SK-N-SH (cell line): ENCODE measurements around the gene DIS3L2. TPM values are rescaled to one million over a fixed set of nuclear protein-coding genes. Genes with fewer than 3 reads are reported as not detected.

Experiments
- CTCF ChIA-PET: fragments of 300-600, 350-600 bp; formaldehyde crosslinking; extraction: SDS; loops from one replicate; lab custom pipeline; 2021; lab: Yijun Ruan, JAX
- POLR2A ChIA-PET: fragments of 350-600 bp; sonication (Branson Sonifier 250); formaldehyde crosslinking; extraction: SDS; loops from one replicate; lab custom pipeline; 2020; ENCODE audit warnings: antibody characterized with exemption, inconsistent platforms; lab: Yijun Ruan, JAX
- DNase-seq: peaks from one replicate; pipeline ENCODE4 v3.0.0; 2012
- H2AFZ ChIP-seq: fragments of 200-600 bp; sonication (generic); 2 replicates; pipeline ENCODE4 v1.8.1; 2016; ENCODE audit warnings: antibody characterized with exemption, mild to moderate bottlenecking, low read depth
- H3F3A ChIP-seq: fragments of 200-600 bp; sonication (generic); replicated peaks from 2 replicates; pipeline ENCODE3; 2016; ENCODE audit warnings: antibody characterized with exemption, mild to moderate bottlenecking; ENCODE audit not compliant: insufficient read depth
- H3K27ac ChIP-seq, 2 experiments: fragments of 200-500 bp in 1 of 2; fragments of 200-600 bp in 1 of 2; sonication (Bioruptor generic) in 1 of 2; sonication (generic), shearing (Covaris generic) in 1 of 2; 2 replicates each; pipeline versions ENCODE4 v1.5.1 to v1.6.1; 2014 to 2016; ENCODE audit warnings: low read depth in 2 of 2, inconsistent platforms in 1 of 2, low read length in 1 of 2, mild to moderate bottlenecking in 1 of 2, mixed read lengths in 1 of 2
- H3K27me3 ChIP-seq: fragments of 200-600 bp; sonication (generic), shearing (Covaris generic); 2 replicates; pipeline ENCODE4 v1.6.1; 2016; ENCODE audit warnings: mixed run types; ENCODE audit not compliant: insufficient read depth
- H3K36me3 ChIP-seq, 2 experiments: fragments of 200-500 bp in 1 of 2; fragments of 200-600 bp in 1 of 2; sonication (Bioruptor generic) in 1 of 2; sonication (generic) in 1 of 2; replicated peaks in 1 of 2; 2 replicates each; pipeline versions ENCODE3 to v1.5.1; 2014 to 2016; ENCODE audit warnings: low read length in 1 of 2, mild to moderate bottlenecking in 1 of 2; ENCODE audit not compliant: insufficient read depth in 2 of 2, control insufficient read depth in 1 of 2
- H3K4me1 ChIP-seq, 2 experiments: fragments of 200-500 bp in 1 of 2; fragments of 200-600 bp in 1 of 2; sonication (Bioruptor generic) in 1 of 2; sonication (generic), shearing (Covaris generic) in 1 of 2; 2 replicates each; pipeline versions ENCODE4 v1.5.1 to v1.6.1; 2014 to 2016; ENCODE audit warnings: low read depth in 1 of 2, low read length in 1 of 2, mixed run types in 1 of 2; ENCODE audit not compliant: insufficient read depth in 2 of 2, control insufficient read depth in 1 of 2
- H3K4me2 ChIP-seq: fragments of 200-600 bp; sonication (generic), shearing (Covaris generic); 2 replicates; pipeline ENCODE4 v1.6.1; 2017; ENCODE audit warnings: mixed run types
- H3K4me3 ChIP-seq, 2 experiments: fragments of 200-500 bp in 1 of 2; fragments of 200-600 bp in 1 of 2; sonication (Bioruptor generic) in 1 of 2; sonication (generic), shearing (Covaris generic) in 1 of 2; 2 replicates each; pipeline versions ENCODE4 v1.5.1 to v1.8.1; 2014 to 2016; ENCODE audit warnings: low read depth in 2 of 2, inconsistent platforms in 1 of 2, low read length in 1 of 2, mild to moderate bottlenecking in 1 of 2, mixed read lengths in 1 of 2, moderate library complexity in 1 of 2
- H3K79me2 ChIP-seq: fragments of 200-600 bp; sonication (generic); 2 replicates; pipeline ENCODE4 v1.8.1; 2017; ENCODE audit warnings: mild to moderate bottlenecking; ENCODE audit not compliant: insufficient read depth
- H3K9ac ChIP-seq: fragments of 200-600 bp; sonication (generic); 2 replicates; pipeline ENCODE4 v1.6.1; 2017; ENCODE audit warnings: mixed run types
- H3K9me2 ChIP-seq: fragments of 200-600 bp; sonication (generic); 2 replicates; pipeline ENCODE4 v1.6.1; 2017; ENCODE audit warnings: mixed run types
- H3K9me3 ChIP-seq: fragments of 200-600 bp; sonication (generic); 2 replicates; pipeline ENCODE4 v1.6.1; 2017; ENCODE audit warnings: mixed run types, mild to moderate bottlenecking, moderate library complexity
- H4K20me1 ChIP-seq: fragments of 200-600 bp; sonication (generic); 2 replicates; pipeline ENCODE4 v1.6.1; 2017; ENCODE audit warnings: mild to moderate bottlenecking, mixed run types; ENCODE audit not compliant: insufficient read depth
- CHD2 ChIP-seq: fragments of 150-350 bp; IDR thresholded peaks from 2 replicates; pipeline ENCODE4 v1.6.1; 2018; ENCODE audit warnings: low read length; ENCODE audit not compliant: partially characterized antibody
- GABPA ChIP-seq: IDR thresholded peaks from 2 replicates; pipeline ENCODE4 v1.4.0; 2012; ENCODE audit warnings: low read depth, mild to moderate bottlenecking
- MXI1 ChIP-seq: IDR thresholded peaks from 2 replicates; pipeline ENCODE4 v1.6.1; 2012; ENCODE audit warnings: mild to moderate bottlenecking, low read depth, low read length, improper control_type of control experiment
- NFIC ChIP-seq: IDR thresholded peaks from 2 replicates; pipeline ENCODE4 v1.4.0; 2012; ENCODE audit warnings: borderline replicate concordance
- NRF1 ChIP-seq: IDR thresholded peaks from 2 replicates; pipeline ENCODE4 v1.6.1; 2012; ENCODE audit warnings: low read depth, mild to moderate bottlenecking, low read length
- RAD21 ChIP-seq: IDR thresholded peaks from 2 replicates; pipeline ENCODE4 v1.6.1; 2012; ENCODE audit warnings: mild to moderate bottlenecking, low read length
- SIN3A ChIP-seq: IDR thresholded peaks from 2 replicates; pipeline ENCODE4 v1.6.1; 2012; ENCODE audit warnings: low read depth, mild to moderate bottlenecking, low read length, moderate library complexity, borderline replicate concordance
- TAF1 ChIP-seq: IDR thresholded peaks from 2 replicates; pipeline ENCODE4 v1.6.1; 2012; ENCODE audit warnings: low read depth, mild to moderate bottlenecking, low read length, moderate library complexity, borderline replicate concordance
- WGBS: methylation state at CpG from one replicate; pipeline ENCODE4 v1.1.6; 2017; ENCODE audit warnings: low lambda C conversion rate; 5-methylcytosine and 5-hydroxymethylcytosine counted together
- polyA plus RNA-seq, 3 experiments: library from polyadenylated mRNA; depleted of rRNA; stranded (reverse); fragments of >200 nt; gene quantifications; 2 replicates each; pipeline ENCODE4 v1.2.3, GENCODE V29; 2012
- TF ChIP-seq, protein P1 (sequence below): IDR thresholded peaks from 2 replicates; pipeline ENCODE4 v1.6.1; 2012; ENCODE audit warnings: mild to moderate bottlenecking, low read depth, low read length, moderate library complexity
- TF ChIP-seq, protein P2 (sequence below): IDR thresholded peaks from 2 replicates; pipeline ENCODE4 v1.4.0; 2012; ENCODE audit warnings: low read depth, borderline replicate concordance
- TF ChIP-seq, protein P3 (sequence below): fragments of 150-350 bp; IDR thresholded peaks from 2 replicates; pipeline ENCODE4 v1.6.1; 2016; ENCODE audit warnings: mild to moderate bottlenecking, low read depth, low read length
- TF ChIP-seq, protein P4 (sequence below): IDR thresholded peaks from 2 replicates; pipeline ENCODE4; 2012
- TF ChIP-seq, protein P5 (sequence below): IDR thresholded peaks from 2 replicates; pipeline ENCODE4 v1.4.0; 2012; ENCODE audit warnings: low read depth

DIS3L2 gene
- polyA plus RNA-seq, 1 of the 3 experiments (the other 2 are of a cell fraction): 17.9 TPM

DNA sequence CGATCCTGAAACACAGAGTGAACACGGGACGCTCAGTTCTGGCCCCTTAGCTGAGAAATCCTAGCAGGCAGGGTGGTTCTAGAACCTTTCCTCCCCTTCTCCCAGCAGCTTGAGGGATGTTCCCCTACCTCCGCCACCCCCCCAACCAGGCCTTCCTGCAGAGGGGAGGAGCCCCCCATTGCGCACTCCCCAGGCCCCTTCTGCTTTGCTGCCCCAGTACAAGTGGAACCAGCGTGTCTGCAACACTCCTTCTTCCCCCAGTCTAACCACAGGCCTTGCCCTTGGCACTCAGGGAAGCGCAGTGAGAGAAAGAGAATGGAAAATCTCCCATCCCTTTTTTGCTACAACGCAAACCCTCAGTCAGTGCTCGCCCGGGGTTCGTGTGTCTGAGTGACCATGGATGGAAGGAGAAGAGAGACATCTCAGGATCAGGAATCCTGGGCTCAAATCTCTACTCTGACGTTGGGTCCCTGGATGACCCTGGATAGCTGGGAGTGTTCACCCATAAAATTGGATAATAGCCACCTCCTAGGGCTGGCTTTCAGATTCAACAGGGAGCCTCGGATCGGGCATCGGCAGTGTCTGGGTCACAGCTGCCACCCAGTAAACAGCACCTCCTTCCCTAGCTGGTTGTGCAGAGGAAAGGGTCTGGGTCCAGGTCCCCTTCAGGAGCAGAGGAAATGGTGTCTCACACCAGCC, 39.1 kb upstream of the DIS3L2 start:
- Histone ChIP-seq H3K9me3 (no peaks in the 10 kb centered on the region), H3K9me2 (no peaks in the 10 kb centered on the region), H3K4me2 (no peak overlapping the region), H3K27me3 (peaks cover 24% of the 10 kb centered on the region; the same call in 1 of the 2 replicates), H3K79me2 (no peaks in the 10 kb centered on the region), H3K4me1 (peaks cover 0 to 23% of the 10 kb centered on the region in 2 experiments; a peak in 1 of 4 replicates), H2AFZ (no peak overlapping the region), H3F3A (no peaks in the 10 kb centered on the region), H3K36me3 (no peaks in the 10 kb centered on the region), H3K4me3 (no peak overlapping the region), H4K20me1 (no peaks in the 10 kb centered on the region), H3K27ac (no peak overlapping the region), H3K9ac (no peak overlapping the region)
- 73% methylated on average over 11 of the region's 15 CpGs for WGBS
- CTCF ChIA-PET: interaction anchor here (1.2 to 14.3 kb wide), 6 partner anchors 16 to 600 kb away, joined by 3 to 214 read pairs (median 44); no protein-coding TSS in a partner anchor
- TF ChIP-seq SIN3A (no peak), TAF1 (no peak), MXI1 (no peak), CHD2 (no peak), NRF1 (no peak), GABPA (no peak), RAD21 (no peak), NFIC (no peak)
- TF ChIP-seq, protein P1, sequence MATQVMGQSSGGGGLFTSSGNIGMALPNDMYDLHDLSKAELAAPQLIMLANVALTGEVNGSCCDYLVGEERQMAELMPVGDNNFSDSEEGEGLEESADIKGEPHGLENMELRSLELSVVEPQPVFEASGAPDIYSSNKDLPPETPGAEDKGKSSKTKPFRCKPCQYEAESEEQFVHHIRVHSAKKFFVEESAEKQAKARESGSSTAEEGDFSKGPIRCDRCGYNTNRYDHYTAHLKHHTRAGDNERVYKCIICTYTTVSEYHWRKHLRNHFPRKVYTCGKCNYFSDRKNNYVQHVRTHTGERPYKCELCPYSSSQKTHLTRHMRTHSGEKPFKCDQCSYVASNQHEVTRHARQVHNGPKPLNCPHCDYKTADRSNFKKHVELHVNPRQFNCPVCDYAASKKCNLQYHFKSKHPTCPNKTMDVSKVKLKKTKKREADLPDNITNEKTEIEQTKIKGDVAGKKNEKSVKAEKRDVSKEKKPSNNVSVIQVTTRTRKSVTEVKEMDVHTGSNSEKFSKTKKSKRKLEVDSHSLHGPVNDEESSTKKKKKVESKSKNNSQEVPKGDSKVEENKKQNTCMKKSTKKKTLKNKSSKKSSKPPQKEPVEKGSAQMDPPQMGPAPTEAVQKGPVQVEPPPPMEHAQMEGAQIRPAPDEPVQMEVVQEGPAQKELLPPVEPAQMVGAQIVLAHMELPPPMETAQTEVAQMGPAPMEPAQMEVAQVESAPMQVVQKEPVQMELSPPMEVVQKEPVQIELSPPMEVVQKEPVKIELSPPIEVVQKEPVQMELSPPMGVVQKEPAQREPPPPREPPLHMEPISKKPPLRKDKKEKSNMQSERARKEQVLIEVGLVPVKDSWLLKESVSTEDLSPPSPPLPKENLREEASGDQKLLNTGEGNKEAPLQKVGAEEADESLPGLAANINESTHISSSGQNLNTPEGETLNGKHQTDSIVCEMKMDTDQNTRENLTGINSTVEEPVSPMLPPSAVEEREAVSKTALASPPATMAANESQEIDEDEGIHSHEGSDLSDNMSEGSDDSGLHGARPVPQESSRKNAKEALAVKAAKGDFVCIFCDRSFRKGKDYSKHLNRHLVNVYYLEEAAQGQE: no peak
- TF ChIP-seq, protein P2, sequence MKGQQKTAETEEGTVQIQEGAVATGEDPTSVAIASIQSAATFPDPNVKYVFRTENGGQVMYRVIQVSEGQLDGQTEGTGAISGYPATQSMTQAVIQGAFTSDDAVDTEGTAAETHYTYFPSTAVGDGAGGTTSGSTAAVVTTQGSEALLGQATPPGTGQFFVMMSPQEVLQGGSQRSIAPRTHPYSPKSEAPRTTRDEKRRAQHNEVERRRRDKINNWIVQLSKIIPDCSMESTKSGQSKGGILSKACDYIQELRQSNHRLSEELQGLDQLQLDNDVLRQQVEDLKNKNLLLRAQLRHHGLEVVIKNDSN: no peak
- TF ChIP-seq, protein P3, sequence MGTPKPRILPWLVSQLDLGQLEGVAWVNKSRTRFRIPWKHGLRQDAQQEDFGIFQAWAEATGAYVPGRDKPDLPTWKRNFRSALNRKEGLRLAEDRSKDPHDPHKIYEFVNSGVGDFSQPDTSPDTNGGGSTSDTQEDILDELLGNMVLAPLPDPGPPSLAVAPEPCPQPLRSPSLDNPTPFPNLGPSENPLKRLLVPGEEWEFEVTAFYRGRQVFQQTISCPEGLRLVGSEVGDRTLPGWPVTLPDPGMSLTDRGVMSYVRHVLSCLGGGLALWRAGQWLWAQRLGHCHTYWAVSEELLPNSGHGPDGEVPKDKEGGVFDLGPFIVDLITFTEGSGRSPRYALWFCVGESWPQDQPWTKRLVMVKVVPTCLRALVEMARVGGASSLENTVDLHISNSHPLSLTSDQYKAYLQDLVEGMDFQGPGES: no peak
- TF ChIP-seq, protein P4, sequence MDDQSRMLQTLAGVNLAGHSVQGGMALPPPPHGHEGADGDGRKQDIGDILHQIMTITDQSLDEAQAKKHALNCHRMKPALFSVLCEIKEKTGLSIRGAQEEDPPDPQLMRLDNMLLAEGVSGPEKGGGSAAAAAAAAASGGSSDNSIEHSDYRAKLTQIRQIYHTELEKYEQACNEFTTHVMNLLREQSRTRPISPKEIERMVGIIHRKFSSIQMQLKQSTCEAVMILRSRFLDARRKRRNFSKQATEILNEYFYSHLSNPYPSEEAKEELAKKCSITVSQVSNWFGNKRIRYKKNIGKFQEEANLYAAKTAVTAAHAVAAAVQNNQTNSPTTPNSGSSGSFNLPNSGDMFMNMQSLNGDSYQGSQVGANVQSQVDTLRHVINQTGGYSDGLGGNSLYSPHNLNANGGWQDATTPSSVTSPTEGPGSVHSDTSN: no peak
- TF ChIP-seq, protein P5, sequence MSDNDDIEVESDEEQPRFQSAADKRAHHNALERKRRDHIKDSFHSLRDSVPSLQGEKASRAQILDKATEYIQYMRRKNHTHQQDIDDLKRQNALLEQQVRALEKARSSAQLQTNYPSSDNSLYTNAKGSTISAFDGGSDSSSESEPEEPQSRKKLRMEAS: no peak
- POLR2A ChIA-PET: no interaction called here
- no peak for DNase-seq
